SK-N-SH (cell line): Measurements from ENCODE around the gene UBE4B.

Experiments
- CHD2 ChIP-seq: fragments of 150-350 bp; IDR thresholded peaks from 2 replicates; pipeline ENCODE4 v1.6.1; 2018; ENCODE audit warnings: low read length; ENCODE audit not compliant: partially characterized antibody
- EZH2phosphoT487 ChIP-seq: fragments of 200-600 bp; sonication (generic); IDR thresholded peaks from 2 replicates; pipeline ENCODE4 v1.6.1; 2017; ENCODE audit warnings: low read depth, mixed run types, mild to moderate bottlenecking, antibody characterized with exemption, moderate library complexity, borderline replicate concordance
- GABPA ChIP-seq: IDR thresholded peaks from 2 replicates; pipeline ENCODE4 v1.4.0; 2012; ENCODE audit warnings: low read depth, mild to moderate bottlenecking
- JUND ChIP-seq: IDR thresholded peaks from 2 replicates; pipeline ENCODE4 v1.4.0; 2012
- POLR2AphosphoS5 ChIP-seq: IDR thresholded peaks from 2 replicates; pipeline ENCODE4 v1.6.1; 2012; ENCODE audit warnings: low read depth, low read length
- RFX5 ChIP-seq: IDR thresholded peaks from 2 replicates; pipeline ENCODE4 v1.6.1; 2012; ENCODE audit warnings: mild to moderate bottlenecking, improper control_type of control experiment, low read length
- SMC3 ChIP-seq: IDR thresholded peaks from 2 replicates; pipeline ENCODE4 v1.6.1; 2012; ENCODE audit warnings: low read depth, low read length, improper control_type of control experiment
- TAF1 ChIP-seq: IDR thresholded peaks from 2 replicates; pipeline ENCODE4 v1.6.1; 2012; ENCODE audit warnings: low read depth, mild to moderate bottlenecking, low read length, moderate library complexity, borderline replicate concordance
- TCF12 ChIP-seq: IDR thresholded peaks from 2 replicates; pipeline ENCODE4 v1.4.0; 2012
- YY1 ChIP-seq: IDR thresholded peaks from 2 replicates; pipeline ENCODE4 v1.4.0; 2012; ENCODE audit warnings: low read depth, mild to moderate bottlenecking
- TF ChIP-seq, protein P1 (sequence below): fragments of 200-600 bp; sonication (generic); IDR thresholded peaks from 2 replicates; pipeline ENCODE4 v1.6.1; 2017; ENCODE audit warnings: antibody characterized with exemption, mild to moderate bottlenecking, moderate library complexity
- TF ChIP-seq, protein P2 (sequence below): IDR thresholded peaks from 2 replicates; pipeline ENCODE4; 2012
- TF ChIP-seq, protein P3 (sequence below): fragments of 150-350 bp; IDR thresholded peaks from 2 replicates; pipeline ENCODE4 v1.6.1; 2016; ENCODE audit warnings: mild to moderate bottlenecking, low read depth, low read length

DNA sequence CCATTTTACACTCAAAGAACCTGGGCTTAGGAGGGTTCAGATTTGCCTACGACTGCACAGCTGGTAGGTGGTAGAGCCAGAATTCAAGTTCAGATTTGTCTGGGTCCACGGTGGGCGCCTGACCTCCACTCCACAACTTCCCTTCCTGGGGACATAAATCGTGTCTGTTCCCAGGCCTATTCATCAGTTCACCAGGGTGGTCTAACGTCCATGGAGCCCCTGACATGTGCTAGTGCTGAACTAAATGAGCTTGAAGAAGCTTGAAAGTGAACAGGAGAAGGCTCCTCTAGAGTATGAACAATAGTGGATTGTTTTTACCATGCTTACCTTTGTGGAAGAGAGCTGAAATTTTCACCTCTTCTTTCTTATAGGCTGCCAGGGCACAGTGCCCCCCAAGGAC, 145.1 kb downstream of the UBE4B start:
- TF ChIP-seq, protein P1, sequence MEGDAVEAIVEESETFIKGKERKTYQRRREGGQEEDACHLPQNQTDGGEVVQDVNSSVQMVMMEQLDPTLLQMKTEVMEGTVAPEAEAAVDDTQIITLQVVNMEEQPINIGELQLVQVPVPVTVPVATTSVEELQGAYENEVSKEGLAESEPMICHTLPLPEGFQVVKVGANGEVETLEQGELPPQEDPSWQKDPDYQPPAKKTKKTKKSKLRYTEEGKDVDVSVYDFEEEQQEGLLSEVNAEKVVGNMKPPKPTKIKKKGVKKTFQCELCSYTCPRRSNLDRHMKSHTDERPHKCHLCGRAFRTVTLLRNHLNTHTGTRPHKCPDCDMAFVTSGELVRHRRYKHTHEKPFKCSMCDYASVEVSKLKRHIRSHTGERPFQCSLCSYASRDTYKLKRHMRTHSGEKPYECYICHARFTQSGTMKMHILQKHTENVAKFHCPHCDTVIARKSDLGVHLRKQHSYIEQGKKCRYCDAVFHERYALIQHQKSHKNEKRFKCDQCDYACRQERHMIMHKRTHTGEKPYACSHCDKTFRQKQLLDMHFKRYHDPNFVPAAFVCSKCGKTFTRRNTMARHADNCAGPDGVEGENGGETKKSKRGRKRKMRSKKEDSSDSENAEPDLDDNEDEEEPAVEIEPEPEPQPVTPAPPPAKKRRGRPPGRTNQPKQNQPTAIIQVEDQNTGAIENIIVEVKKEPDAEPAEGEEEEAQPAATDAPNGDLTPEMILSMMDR, result no peak
- TF ChIP-seq, protein P2, sequence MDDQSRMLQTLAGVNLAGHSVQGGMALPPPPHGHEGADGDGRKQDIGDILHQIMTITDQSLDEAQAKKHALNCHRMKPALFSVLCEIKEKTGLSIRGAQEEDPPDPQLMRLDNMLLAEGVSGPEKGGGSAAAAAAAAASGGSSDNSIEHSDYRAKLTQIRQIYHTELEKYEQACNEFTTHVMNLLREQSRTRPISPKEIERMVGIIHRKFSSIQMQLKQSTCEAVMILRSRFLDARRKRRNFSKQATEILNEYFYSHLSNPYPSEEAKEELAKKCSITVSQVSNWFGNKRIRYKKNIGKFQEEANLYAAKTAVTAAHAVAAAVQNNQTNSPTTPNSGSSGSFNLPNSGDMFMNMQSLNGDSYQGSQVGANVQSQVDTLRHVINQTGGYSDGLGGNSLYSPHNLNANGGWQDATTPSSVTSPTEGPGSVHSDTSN, result no peak
- TF ChIP-seq CHD2 (no peak), JUND (no peak), GABPA (no peak), EZH2phosphoT487 (no peak), POLR2AphosphoS5 (no peak), TAF1 (no peak), RFX5 (no peak), YY1 (no peak), TCF12 (no peak), SMC3 (no peak)
- TF ChIP-seq, protein P3, sequence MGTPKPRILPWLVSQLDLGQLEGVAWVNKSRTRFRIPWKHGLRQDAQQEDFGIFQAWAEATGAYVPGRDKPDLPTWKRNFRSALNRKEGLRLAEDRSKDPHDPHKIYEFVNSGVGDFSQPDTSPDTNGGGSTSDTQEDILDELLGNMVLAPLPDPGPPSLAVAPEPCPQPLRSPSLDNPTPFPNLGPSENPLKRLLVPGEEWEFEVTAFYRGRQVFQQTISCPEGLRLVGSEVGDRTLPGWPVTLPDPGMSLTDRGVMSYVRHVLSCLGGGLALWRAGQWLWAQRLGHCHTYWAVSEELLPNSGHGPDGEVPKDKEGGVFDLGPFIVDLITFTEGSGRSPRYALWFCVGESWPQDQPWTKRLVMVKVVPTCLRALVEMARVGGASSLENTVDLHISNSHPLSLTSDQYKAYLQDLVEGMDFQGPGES, result no peak
